Stomach (tissue), 9 donors: ENCODE data around the gene TCP11L2. TPM values are rescaled to one million over a fixed set of nuclear protein-coding genes. Genes with fewer than 3 reads are reported as not detected.

Experiments used
- DNase-seq, 2 donors: peaks; one replicate each; pipeline versions ENCODE4 v3.0.0 to v3.0.0-alpha.2; 2013 to 2019
- H3K27ac ChIP-seq, 5 donors: fragments of 200-600 bp in 4 of 5; sonication (generic) in 4 of 5; one replicate each; pipeline ENCODE4 v1.5.1; 2013 to 2019; ENCODE audit warnings: mild to moderate bottlenecking in 1 of 5, moderate library complexity in 1 of 5
- H3K27me3 ChIP-seq, 3 donors: fragments of 200-600 bp; sonication (generic); one replicate each; pipeline ENCODE4 v1.5.1; 2017 to 2019; ENCODE audit warnings: mixed run types in 1 of 3
- H3K36me3 ChIP-seq, 4 donors: fragments of 200-600 bp; sonication (generic); 1 replicate in 3 of 4; 2 replicates in 1 of 4; pipeline ENCODE4 v1.5.1; 2016 to 2019
- H3K4me1 ChIP-seq, 4 donors: fragments of 200-600 bp; sonication (generic); one replicate each; pipeline ENCODE4 v1.5.1; 2016 to 2019
- H3K4me3 ChIP-seq, 4 donors: fragments of 200-600 bp; sonication (generic) in 3 of 4; one replicate each; pipeline ENCODE4 v1.5.1; 2016 to 2019; ENCODE audit warnings: mild to moderate bottlenecking in 1 of 4
- H3K9me3 ChIP-seq, 4 donors: fragments of 200-600 bp; sonication (generic); one replicate each; pipeline ENCODE4 v1.5.1; 2016 to 2019
- CTCF ChIP-seq, 7 experiments: fragments of 450-650 bp in 4 of 7; fragments of 200-600 bp in 3 of 7; sonication (generic) in 3 of 7; IDR thresholded peaks; one replicate each; pipeline ENCODE4 v1.5.1; 2016 to 2019; ENCODE audit warnings: antibody characterized with exemption in 7 of 7, control low read depth in 2 of 7, mild to moderate bottlenecking in 1 of 7
- EP300 ChIP-seq: sonication (generic); formaldehyde crosslinking; IDR thresholded peaks from one replicate; pipeline ENCODE4 v1.6.1; 2017; ENCODE audit warnings: antibody characterized with exemption
- POLR2A ChIP-seq, 4 donors: fragments of 450-650 bp; IDR thresholded peaks; one replicate each; pipeline ENCODE4 v1.6.1; 2016; ENCODE audit warnings: antibody characterized with exemption in 4 of 4, control low read depth in 2 of 4, mild to moderate bottlenecking in 1 of 4, moderate library complexity in 1 of 4
- POLR2AphosphoS5 ChIP-seq, 3 donors: sonication (generic); formaldehyde crosslinking; IDR thresholded peaks; one replicate each; pipeline ENCODE4 v1.6.1; 2016; ENCODE audit warnings: antibody characterized with exemption in 3 of 3
- WGBS, 5 donors: extraction: QIAGEN DNeasy Blood & Tissue Kit in 3 of 5; methylation state at CpG; one replicate each; pipeline versions ENCODE4 v1.1.5 to v1.1.7; 2013 to 2018; 5-methylcytosine and 5-hydroxymethylcytosine counted together
- intact Hi-C: fragments of 100-400 bp; cut with DNase I; formaldehyde crosslinking; loops from one replicate; pipeline ENCODE4 v1.15.1; 2023; ENCODE audit warnings: low total_unique reads
- polyA plus RNA-seq, 3 donors: library from polyadenylated mRNA; stranded (reverse); fragments of 200-250 nt; gene quantifications; one replicate each; pipeline ENCODE4 v1.2.3, GENCODE V29; 2013
- total RNA-seq, 5 donors: library from RNA; depleted of rRNA; stranded (reverse); fragments of >200 nt; gene quantifications; one replicate each; pipeline versions ENCODE4 v1.1.0 to v1.2.3, GENCODE V29; 2014 to 2016
- donor health status: healthy with polysubstance abuse.
- donor health status: Bipolar disorder and iron deficiency.
- donor health status: healthy.

TCP11L2 gene
- total and polyA plus RNA-seq, 8 donors, result 0.29 to 57.5 (median 16.5) TPM

- no peaks in the 10 kb centered on the region for H3K27me3 ChIP-seq
- H3K9me3 ChIP-seq, result no peaks in the 10 kb centered on the region
- WGBS, 5 donors, result 76 to 85% (median 77%) methylated on average over 3 of the region's 3 CpGs
- H3K27ac ChIP-seq, result no peak overlapping the region
- no peaks in the 10 kb centered on the region for H3K36me3 ChIP-seq
- peaks cover 7 to 33% (median 28%) of the 10 kb centered on the region in 4 donors for H3K4me1 ChIP-seq
- H3K4me3 ChIP-seq, result no peak overlapping the region
- TF ChIP-seq EP300 (no peak), CTCF (IDR thresholded peaks at IDR 0.05) (no peak), POLR2A (IDR thresholded peaks at IDR 0.05) (no peak), POLR2AphosphoS5 (IDR thresholded peaks at IDR 0.05) (no peak)
- no peak for DNase-seq
- intact Hi-C loops, result no loop called here
These were observed 5.5 kb upstream of the TCP11L2 start for GRCh38 chr12:106297075-106297474.

- no peak for DNase-seq
These were observed 4.9 kb upstream of the TCP11L2 start for GRCh38 chr12:106297681-106298080.

GRCh38 chr12:106299202-106299774 lies 3.2 kb upstream of the TCP11L2 start:
- peak overlapping the region in 3 of 5 donors; percentile 17 to 98 (median 17) for H3K27ac ChIP-seq
- intact Hi-C loops, result no loop called here
- no peak for TF ChIP-seq POLR2AphosphoS5 (IDR thresholded peaks at IDR 0.05)
- no peak for TF ChIP-seq POLR2A (IDR thresholded peaks at IDR 0.05)
- no peak for TF ChIP-seq CTCF (IDR thresholded peaks at IDR 0.05)
- no peak for TF ChIP-seq EP300
- no peaks in the 10 kb centered on the region for H3K27me3 ChIP-seq
- WGBS, 5 donors, result 35 to 47% (median 37%) methylated on average over 4 of the region's 4 CpGs
- no peaks in the 10 kb centered on the region for H3K9me3 ChIP-seq
- H3K36me3 ChIP-seq, result no peaks in the 10 kb centered on the region
- no peak for DNase-seq
- no peak overlapping the region for H3K4me3 ChIP-seq
- peaks cover 15 to 44% (median 38%) of the 10 kb centered on the region in 4 donors for H3K4me1 ChIP-seq

More at GRCh38 chr12:106297681-106298080, 4.9 kb upstream of the TCP11L2 start:
- no peak overlapping the region for H3K4me3 ChIP-seq
- no peaks in the 10 kb centered on the region for H3K27me3 ChIP-seq
- peaks cover 7 to 33% (median 27%) of the 10 kb centered on the region in 4 donors for H3K4me1 ChIP-seq
- intact Hi-C loops, result no loop called here
- H3K27ac ChIP-seq, result no peak overlapping the region
- TF ChIP-seq EP300 (no peak), CTCF (IDR thresholded peaks at IDR 0.05) (no peak), POLR2AphosphoS5 (IDR thresholded peaks at IDR 0.05) (no peak), POLR2A (IDR thresholded peaks at IDR 0.05) (no peak)
- no peaks in the 10 kb centered on the region for H3K9me3 ChIP-seq
- H3K36me3 ChIP-seq, result no peaks in the 10 kb centered on the region

GRCh38 chr12:106300761-106301160 lies 1.8 kb upstream of the TCP11L2 start:
- peak in 1 of 2 donors; percentile 35 for DNase-seq
- Histone ChIP-seq H3K27ac (peak overlapping the region in 4 of 5 donors; percentile 89 to 98 (median 96)), H3K4me1 (peaks cover 27 to 57% (median 53%) of the 10 kb centered on the region in 4 donors), H3K36me3 (no peaks in the 10 kb centered on the region), H3K27me3 (no peaks in the 10 kb centered on the region), H3K9me3 (no peaks in the 10 kb centered on the region), H3K4me3 (no peak overlapping the region)
- intact Hi-C loops, result no loop called here
- 23 to 48% (median 38%) methylated on average over 1 of the region's 1 CpG for WGBS, 5 donors
- TF ChIP-seq POLR2A (IDR thresholded peaks at IDR 0.05) (no peak), POLR2AphosphoS5 (IDR thresholded peaks at IDR 0.05) (peak in 1 of 3 donors; percentile 8)

GRCh38 chr12:106301241-106301610 lies 1.3 kb upstream of the TCP11L2 start:
- intact Hi-C loops, result no loop called here
- Histone ChIP-seq H3K4me3 (no peak overlapping the region), H3K9me3 (no peaks in the 10 kb centered on the region), H3K27me3 (no peaks in the 10 kb centered on the region), H3K36me3 (no peaks in the 10 kb centered on the region), H3K4me1 (peaks cover 30 to 58% (median 54%) of the 10 kb centered on the region in 4 donors), H3K27ac (peak overlapping the region; percentile 89 to 99 (median 96))
- WGBS, 5 donors, result 3 to 17% (median 5%) methylated on average over 1 of the region's 1 CpG
- no peak for TF ChIP-seq EP300
- TF ChIP-seq CTCF (IDR thresholded peaks at IDR 0.05), result no peak
- TF ChIP-seq POLR2A (IDR thresholded peaks at IDR 0.05), result no peak
- DNase-seq, result no peak
